ENCODE results near the gene ATXN2.
A peak's percentile ranks its signal among the peaks of the same experiment; 100 is the strongest.

ATXN2 gene

GRCh38 chr12:111448846-111449790, 150.0 kb downstream of the ATXN2 start:
- no peak for DNase-seq

GRCh38 chr12:111448266-111448830, 150.8 kb downstream of the ATXN2 start:
- DNase-seq = no peak

GRCh38 chr12:111447571-111448265, 151.4 kb downstream of the ATXN2 start:
- DNase-seq = no peak

DNA sequence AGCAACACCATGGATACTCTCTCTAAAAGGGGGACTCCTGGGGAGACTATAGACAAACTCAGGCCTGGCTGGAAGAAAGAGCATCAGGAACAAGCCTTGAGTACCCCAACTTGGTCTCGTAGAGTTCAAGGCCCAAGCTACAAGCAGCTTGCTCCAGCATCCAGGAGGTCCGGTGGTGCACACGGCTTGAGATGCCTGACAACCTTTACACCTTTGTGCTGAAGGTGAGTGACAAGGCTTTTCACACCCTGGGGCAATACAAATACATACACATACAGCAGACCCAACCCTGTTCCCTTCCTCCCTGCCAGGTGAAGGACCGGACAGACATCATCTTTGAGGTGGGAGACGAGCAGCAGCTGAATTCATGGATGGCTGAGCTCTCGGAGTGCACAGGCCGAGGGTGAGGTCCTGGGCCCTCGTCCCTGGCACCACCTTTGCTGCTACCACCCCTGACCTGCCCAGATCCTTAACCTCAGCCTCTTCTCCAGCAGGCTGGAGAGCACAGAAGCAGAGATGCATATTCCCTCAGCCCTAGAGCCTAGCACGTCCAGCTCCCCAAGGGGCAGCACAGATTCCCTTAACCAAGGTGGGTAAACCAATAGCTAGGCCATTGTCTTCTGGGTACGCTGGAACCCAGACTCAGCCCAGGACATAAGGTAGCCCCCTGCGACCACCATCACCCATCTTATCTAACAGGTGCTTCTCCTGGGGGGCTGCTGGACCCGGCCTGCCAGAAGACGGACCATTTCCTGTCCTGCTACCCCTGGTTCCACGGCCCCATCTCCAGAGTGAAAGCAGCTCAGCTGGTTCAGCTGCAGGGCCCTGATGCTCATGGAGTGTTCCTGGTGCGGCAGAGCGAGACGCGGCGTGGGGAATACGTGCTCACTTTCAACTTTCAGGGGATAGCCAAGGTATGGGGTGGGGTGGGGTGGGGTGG, 152.2 kb downstream of the ATXN2 start:
- DNase-seq = no peak

- DNase-seq = peak; percentile 80
Measured at GRCh38 chr12:111445726-111446581, 153.2 kb downstream of the ATXN2 start.

GRCh38 chr12:111444925-111445725, 154.0 kb downstream of the ATXN2 start:
- DNase-seq = no peak

DNA sequence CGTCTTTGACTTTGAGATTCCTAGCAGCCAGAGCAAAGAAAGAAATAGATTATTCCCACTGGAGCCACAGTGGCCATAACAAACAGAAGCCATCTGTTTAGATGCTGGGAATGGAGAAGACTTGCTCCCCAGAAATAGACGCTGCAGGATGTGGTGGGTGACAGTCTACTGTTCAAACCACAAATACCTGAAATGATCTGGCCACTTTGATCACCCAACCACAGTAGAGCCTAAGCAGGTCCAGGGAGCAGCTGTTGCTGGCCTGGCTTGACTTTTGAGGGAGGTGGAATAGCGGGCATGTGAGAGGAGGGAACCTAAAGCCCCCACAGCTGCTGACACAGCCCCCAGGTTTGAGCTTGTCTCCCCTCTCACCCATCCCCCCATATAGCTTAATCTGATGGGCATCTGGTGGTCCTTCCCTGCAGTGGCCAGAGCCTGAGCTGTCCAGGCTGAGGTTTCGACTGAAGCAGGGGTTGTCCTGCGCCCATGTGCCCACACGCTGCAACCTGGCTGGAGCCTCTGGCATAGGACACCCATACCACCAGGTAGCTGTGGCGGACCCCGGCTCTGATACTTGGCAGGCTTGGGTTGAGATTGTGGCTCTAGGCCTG, 154.7 kb downstream of the ATXN2 start:
- DNase-seq = no peak

DNA sequence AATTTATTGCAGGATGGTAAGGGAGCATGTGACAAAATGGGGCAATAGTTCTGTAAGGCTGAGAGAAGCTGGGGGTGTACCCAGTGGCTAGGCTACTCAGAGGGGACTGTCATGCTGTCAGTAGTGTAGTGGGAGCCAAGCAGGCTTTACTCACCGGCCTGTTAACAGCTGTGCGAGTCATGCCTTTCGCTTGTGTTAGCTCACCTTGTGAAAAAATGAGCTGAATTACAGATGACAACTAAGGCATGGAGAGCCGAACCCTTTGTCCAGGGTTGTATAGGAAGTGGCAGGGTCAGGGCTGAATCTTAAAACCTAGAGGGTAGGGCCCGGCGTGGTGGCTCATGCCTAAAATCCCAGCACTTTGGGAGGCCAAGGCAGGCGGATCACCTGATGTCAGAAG, 155.5 kb downstream of the ATXN2 start:
- DNase-seq = no peak

GRCh38 chr12:111443086-111443485, 156.0 kb downstream of the ATXN2 start:
- no peak for DNase-seq

- DNase-seq = no peak
Measured at GRCh38 chr12:111442301-111443045, 156.6 kb downstream of the ATXN2 start.

DNA sequence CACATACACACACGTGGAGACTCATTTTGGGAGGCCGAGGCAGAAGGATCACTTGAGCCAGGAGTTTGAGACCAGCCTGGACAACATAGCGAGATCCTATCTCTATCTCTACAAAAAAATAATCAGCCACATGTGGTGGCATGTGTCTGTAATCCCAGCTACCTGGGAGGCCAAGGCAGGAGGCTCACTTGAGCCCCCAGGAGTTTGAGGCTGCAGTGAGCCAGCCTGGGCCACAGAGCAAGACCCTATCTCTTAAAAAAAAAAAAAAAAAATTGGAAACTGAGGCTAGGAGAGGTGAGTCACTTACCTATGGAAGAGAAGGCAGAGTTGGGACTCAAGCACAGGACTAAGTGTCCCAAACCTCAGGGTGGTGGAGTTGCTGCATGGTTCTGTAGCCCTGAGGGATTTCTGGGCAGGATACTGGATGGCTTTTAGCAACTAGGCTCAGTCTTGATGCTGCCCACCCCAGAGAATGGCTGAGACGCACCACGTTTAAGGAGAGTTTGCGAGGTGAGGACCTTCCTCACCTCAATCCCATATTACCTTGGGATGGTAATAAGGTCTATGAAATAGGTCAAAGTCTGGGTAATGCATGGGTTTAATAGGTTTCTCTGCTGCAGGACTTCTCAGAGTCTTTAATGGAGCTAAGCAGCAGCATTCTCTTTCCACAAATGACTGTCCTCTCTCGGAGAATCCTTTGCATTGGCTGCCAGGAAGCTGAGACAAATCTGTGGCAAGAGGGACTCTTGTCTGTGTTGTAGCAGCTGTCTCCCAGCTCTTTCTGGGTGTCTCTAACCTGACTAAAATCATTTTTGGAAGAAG, 157.8 kb downstream of the ATXN2 start:
- no peak for DNase-seq

GRCh38 chr12:111440631-111441030, 158.5 kb downstream of the ATXN2 start:
- no peak for DNase-seq

DNA sequence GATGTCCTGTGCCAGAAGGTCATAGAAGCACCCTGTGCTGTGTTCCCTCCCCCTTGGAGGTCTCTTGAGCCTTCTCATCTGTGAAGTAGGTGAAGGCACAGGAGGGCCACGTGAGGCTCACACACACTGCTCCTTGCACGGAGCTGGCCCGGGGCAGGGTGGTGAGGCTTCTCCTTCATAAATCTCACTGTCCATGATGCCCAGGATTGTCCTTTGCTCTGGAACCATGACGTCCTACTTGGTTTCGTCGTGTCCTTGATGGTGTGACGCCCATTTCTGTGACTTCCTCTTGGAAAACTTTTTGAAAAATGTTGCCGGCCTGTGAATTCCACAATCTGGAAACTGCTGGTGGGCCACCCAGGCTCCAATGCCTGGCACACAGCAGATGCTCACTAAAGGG, 159.0 kb downstream of the ATXN2 start:
- no peak for DNase-seq

DNA sequence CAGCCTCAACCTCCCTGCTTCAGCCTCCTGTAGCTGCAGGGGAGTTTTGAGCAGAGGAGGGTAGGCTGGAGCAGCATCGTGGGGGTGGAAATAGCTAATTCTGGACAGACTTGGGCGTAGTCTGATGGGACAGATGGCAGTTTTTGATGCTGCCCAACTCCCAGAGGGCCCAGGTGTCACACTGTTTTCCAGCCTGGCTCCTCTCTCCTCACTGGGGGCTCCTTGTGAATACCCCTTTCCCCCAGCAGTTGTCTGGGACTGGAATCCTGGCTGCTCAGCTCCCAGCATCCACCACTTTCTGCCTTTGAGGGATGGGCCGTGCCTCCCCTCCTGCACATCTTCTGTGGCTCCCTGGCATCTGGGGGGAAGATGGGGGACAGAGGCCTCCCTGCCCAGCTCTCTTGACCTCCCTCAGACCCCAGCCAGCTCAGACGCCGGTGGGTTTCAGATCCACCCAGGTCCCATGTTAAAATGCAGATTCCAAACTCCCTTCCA, 159.4 kb downstream of the ATXN2 start:
- DNase-seq = no peak

DNA sequence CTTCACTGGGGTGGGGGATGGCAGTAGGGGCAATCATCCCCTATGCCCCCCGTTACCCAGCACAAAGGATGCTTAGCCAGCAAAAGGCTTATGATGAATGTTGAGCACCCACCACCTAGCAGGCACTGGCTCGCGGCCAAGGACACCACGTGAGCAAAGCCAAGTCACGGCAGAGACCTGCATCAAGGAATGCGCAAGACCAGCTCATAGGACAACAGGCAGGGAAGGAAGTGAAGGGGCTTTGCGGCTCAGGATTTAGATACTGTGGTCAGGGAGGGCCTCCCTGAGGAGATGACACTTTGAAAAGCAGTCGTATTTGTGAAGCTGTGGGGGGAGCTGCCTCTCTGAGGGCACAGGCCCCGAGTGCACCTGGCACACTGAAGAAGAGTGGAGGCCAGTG, 160.6 kb downstream of the ATXN2 start:
- DNase-seq = peak; percentile 18

DNA sequence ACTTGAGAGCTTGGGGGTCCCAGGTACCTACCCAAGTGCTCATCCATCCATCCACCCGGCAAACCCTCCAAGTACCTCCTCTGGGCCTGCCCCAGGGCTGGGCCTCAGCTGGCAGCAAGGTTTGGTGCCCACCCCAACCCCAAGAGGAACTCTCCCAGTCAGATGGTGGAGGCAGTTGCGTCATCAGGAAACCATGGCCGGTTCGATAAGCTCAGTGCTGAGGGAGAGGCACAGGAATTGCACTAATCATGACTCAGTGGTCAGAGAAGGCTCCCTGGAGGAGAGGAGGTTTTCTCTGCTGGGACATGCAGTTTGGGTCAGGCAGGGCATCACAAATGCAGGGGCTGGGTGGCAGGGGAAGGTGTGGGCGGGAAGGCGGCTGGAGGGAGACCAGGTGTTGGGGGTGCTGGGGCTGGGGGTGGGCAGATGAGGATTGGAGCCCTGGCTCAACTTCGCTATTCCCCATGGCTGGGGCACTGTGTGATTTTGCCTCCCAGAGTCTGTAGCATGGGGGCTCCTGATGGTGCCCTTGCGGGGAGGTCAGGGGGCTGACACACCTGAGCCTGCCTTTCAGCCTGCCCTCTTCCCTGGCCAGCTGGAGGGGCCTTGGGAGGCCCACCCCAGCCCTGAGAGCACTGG, 161.2 kb downstream of the ATXN2 start:
- DNase-seq = no peak

DNA sequence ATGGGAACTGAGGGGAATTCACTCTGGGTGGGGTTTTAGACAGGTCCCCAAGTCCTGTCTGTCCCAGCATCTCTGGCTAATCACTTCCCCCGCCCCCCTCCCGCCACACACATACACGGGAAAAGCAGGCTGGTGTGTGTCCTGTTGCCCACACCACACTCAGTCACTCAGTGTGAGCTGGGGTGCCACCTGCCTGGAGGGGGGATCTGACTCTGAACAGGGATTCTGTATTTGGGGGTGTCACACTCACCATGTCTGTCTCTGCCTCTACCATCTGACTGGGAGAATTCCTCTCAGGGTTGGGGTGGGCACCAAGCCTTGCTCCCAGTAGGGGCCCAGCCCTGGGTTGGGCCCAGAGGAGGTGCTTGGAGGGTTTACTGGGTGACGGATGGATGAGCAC, 162.3 kb downstream of the ATXN2 start:
- no peak for DNase-seq

DNA sequence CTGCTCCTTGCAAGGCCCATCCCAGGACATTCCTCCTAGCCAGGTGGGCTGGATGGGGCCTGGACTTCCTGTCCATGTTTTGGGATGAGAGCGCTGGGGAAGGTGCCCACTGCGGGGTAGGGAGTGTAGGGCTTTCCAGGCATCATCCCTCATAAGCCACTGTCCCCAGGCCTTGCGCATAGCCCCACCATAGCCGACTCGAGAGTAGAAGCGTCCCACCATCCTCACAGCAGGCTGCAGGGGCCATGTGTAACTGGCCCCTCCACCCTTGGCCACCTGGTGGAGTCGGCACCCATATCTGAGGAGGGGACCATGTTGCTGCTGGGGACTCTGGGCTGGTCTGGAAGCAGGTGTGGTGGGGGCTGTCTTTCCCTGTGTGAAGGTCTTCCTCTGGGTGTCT, 162.8 kb downstream of the ATXN2 start:
- DNase-seq = no peak

Measured in NCI-H69 (cell line).